Measurements from ENCODE around the gene C1QTNF8.
A peak's percentile ranks its signal among the peaks of the same experiment; 100 is the strongest.

DNA sequence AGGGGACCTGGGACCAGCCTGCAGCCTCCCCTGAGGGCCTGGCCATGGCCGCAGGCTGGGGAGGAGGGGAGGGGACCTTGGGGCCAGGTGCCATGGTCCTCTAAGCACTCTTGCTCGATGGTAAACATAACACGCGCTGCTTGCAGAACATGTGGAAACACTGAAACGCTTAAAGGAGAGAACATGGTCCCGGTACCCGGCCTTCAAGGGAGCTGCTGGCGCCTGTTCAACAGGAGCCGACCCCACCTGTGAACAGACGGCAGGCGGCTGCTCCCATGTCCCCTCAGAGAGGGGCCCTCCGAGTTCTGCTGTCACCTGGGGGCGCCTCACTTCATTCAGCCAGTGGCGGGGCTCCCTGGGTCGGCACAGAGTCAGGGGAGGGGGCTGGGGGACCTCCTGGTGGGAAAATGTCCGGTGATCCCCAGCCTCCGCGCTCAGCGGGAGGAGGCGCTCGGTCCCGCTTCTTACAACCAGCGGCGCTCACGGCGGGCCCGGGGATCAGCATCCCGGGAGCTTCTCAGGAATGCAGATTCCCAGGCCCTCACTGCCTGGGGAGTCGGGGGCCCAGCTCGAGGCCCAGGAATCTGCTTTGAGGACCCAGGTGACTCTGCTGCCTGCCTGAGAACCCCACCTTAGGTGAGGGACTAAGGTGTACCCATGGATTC is 24.4 kb downstream of the C1QTNF8 start:
- TF ChIP-seq CTCF (IDR thresholded peaks at IDR 0.05; ENCODE audit: insufficient read depth, low read depth, low read length) (no peak), EZH2 (IDR thresholded peaks at IDR 0.05; ENCODE audit: insufficient read depth, low read length) (peak; percentile 72)

Data from astrocyte (in vitro differentiated cells and primary cell).